Measurements from ENCODE around the gene MSRB3.
A peak's percentile ranks its signal among the peaks of the same experiment; 100 is the strongest.

The MSRB3 gene

DNA sequence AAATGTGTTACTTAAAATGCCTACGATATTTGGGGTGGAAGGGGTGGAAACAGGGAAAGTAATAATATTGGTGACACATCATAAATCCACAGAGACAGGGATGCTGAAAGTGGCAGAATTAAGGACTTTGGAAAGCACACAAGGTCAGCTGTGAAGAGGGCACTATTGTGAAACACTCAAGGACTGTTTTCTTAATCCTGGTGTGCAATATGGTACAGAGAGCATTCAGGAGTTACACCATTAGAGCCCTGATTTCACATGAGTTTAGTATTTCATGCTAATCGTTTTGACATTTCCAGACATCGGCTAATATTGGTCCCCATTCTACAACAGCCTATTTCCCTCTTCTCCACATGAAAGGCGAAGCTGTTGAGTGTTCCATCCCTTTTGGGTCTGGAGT lies 219.2 kb downstream of the MSRB3 start:
- DNase-seq (ENCODE audit: low spot score): no peak

DNA sequence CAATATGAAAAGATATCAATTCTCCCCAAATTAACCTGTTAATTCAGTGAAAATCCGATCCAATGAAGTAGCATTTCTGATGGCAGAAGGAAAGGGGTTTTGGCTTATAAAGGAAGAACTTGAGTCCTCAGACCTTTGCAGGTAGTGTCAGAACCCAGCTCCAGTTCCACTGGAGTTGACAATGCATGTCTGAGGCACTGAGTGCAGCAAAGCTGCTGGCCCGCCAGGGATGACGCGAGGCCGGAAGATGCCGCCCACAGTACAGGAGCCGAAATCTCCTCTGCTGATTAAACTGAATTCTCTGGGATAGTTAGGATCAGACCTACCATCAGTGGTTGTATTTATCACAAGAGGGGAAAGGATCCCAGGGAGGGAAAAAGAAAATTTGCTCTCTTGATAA lies 220.7 kb downstream of the MSRB3 start:
- DNase-seq (ENCODE audit: low spot score): no peak

GRCh38 chr12:65500091-65500900 lies 221.8 kb downstream of the MSRB3 start:
- peak; percentile 66 for DNase-seq (ENCODE audit: low spot score)

DNA sequence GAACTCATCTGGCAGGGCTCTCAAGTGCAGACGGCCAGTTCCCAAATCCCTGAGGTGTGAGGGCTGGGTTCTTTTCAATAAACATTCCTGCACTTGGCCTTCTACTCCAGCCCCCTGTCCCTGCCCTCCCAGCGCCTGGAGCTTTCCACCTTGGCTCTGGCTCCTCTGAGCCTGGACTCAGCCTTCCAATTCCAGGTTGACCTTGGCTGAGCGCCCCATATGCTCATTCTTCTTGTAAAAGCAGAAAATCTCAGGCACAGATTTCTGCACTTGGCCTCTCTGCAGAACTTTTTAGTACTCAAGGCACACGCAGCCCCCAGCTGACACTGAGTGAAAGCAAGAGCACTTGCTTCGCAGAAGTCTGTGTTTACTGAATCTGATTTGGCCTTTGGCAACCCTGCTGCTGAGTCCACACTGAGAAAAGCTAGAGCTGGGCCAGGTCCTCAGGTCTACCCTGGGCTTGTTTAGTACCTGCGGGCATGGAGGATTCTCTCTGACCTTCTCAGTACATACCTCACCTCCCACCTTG lies 222.7 kb downstream of the MSRB3 start:
- no peak for DNase-seq (ENCODE audit: low spot score)

DNA sequence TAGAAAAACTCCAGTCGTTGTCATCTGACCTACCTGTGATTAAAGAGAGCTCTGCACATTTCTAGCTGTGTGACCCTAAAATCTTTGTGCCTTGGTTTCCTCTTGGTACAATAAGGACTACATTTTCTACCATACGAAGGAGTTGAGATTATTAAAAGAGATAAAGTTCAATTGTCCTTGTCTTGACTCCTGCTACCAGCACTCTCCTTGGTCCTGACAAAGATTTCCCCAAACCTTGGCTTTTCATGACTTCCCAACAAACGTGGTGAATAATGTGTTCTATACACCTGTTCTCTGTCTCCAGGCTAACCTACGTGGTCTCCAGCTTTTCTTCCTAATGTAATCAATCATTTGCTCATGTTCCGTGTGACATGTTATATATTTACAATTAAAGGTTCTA lies 223.5 kb downstream of the MSRB3 start:
- DNase-seq (ENCODE audit: low spot score): no peak

DNA sequence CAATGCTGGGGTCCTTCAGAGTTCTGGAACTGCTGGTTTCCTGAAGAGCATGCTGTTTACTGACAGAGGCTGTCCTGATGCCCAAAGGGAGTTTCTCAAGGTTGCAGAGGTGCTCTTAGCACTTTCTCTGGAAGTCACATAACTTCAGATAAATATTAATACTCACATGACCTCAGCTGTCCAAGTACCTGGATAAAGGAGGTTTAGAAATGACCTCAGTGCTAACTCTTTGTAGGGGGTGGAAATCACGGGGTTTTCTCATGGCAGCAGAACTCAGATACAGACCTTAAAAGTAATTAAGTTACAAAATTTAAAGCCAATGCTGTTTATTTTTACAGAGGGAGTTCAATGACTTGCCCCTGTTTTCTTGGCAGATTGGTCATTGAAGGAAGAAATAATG lies 225.9 kb downstream of the MSRB3 start:
- DNase-seq (ENCODE audit: low spot score): no peak

DNA sequence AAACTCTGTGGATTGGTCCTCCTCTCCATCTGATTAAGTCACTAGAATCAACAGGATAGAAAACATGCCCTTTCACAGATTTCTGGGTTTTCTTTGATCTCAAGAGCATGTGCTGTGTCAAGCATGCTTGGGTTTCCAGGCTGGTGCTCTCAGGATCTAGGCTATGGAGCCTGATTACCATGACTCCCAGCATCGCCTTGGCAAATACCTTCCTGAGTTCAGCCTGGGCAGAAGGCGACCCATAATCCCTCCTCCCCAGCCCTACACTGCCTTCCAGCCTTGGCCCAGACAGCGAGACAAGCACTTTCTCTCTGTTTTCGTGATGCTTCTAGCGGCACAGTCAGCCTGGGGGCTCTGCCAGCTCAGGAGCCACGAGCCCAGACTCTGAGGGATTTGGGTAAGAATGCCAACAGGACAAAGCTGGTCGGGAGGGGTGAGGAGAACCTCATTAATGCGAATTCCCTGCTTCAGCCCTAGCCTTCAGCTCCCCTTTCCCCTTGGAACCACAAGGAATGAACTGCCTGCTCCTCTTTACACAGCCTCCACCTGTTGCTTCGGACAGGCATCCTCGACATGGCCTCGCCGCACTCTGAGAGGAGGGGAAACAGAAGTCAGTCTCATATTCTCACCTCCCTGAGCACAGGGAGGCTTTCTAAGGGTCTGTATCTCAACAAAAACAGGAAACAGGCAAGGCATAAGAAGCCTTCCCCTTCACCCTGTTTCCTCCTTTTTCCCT lies 227.1 kb downstream of the MSRB3 start:
- DNase-seq (ENCODE audit: low spot score): peak; percentile 53

GRCh38 chr12:65508276-65509035 lies 230.0 kb downstream of the MSRB3 start:
- no peak for DNase-seq (ENCODE audit: low spot score)

GRCh38 chr12:65510007-65510406 lies 231.5 kb downstream of the MSRB3 start:
- DNase-seq (ENCODE audit: low spot score): no peak

DNA sequence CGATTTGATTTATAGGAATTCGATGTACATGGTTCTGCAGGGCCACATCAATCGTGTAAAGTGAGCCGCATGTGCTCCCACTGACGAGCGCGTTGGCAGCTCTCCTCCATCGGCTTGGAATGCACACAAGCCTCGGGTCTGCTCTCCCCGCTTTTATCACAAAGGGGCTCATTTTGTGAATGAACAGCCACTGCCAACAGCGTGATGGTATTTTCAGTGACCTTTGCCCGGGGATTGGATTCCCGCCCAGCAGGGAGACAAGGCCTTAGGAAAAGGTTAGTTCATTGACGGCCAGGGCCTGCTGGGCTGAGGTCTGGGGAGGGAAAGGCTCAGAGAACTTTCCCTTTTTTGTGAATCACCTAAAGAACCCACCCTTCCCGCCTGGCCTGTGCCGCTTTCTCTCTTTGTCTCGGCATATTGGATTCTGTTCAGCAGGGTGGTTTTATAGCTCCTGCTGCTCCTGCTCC lies 232.1 kb downstream of the MSRB3 start:
- DNase-seq (ENCODE audit: low spot score): no peak

DNA sequence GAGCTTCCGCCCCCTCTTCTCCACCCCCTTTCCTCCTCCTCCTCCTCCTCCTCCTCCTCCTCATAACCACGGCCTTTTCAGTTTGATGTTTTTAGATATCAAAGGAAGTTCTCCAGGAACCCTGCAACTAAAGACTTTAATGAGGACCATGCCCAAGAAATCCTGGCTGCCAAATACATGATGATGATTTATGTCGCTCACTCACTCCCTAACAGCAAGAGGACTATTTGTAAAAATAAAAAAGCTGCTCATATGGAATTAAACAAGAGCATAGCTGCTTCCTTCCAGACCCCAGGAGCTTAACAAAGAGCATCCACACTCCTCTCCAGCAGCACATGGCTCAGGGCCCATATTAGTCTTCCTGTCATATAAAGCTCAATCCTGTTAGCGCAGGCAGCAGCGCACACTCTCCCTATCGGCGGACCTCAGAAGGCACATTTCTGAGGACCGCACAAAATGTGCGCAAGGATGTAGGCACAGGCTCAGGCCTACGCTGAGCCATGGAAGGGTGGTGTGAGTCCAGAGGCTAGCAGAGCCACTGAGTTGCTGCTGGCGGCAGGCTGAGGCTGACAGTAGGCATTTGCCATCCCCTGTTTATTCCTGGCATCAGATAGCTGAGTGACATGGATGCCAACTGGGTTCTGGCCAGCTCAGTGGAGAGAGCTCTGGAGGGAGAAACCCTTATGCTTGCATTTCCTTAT lies 232.8 kb downstream of the MSRB3 start:
- DNase-seq (ENCODE audit: low spot score): no peak

DNA sequence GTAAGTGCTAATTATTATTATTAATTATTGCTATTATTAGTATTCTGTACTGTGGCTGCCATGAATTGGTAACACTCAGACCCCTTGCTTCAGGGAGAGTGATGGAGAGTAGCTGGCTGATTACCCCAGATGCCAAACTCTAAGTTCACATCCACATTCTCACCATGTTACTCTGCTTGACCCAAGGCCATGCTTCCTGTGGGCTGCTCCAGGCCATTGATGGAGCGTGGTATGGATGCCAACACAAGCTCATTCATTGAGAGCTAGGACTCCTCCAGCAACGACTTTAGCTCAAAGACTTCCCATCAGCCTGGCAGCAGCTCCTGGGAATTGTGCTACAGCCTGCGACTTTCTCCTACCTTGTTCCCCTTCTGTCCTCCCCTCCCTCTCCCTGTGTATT lies 233.4 kb downstream of the MSRB3 start:
- DNase-seq (ENCODE audit: low spot score): no peak
